GM12872 (cell line): Measurements from ENCODE around the gene LCNL1.

Experiments used
- TF ChIP-seq, protein P1 (sequence below): IDR thresholded peaks from 3 replicates; pipeline ENCODE4 v1.5.1; 2011; ENCODE audit warnings: low read depth, mild to moderate bottlenecking, low read length, moderate library complexity; ENCODE audit not compliant: insufficient read depth

LCNL1 gene

DNA sequence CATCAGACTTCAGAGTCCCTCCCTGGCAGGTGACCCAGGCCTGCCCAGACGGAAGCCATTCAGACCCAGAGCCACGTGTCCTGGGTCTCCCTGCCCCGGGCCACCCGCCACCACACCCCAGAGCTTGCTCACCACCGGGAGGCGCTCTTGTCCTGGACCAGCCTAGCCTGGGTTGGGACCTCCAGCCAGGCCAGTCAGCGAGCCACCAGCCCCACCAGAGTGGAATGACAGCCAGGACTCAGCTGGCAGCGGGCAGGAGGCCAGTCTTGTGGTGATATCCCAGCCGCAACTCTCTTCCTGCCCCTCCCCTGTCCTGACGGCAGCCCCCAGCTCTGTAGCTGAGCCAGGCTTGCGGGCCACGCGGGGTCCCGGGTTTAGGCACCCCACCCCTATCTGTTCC is 7.1 kb upstream of the LCNL1 start:
- TF ChIP-seq, protein P1, sequence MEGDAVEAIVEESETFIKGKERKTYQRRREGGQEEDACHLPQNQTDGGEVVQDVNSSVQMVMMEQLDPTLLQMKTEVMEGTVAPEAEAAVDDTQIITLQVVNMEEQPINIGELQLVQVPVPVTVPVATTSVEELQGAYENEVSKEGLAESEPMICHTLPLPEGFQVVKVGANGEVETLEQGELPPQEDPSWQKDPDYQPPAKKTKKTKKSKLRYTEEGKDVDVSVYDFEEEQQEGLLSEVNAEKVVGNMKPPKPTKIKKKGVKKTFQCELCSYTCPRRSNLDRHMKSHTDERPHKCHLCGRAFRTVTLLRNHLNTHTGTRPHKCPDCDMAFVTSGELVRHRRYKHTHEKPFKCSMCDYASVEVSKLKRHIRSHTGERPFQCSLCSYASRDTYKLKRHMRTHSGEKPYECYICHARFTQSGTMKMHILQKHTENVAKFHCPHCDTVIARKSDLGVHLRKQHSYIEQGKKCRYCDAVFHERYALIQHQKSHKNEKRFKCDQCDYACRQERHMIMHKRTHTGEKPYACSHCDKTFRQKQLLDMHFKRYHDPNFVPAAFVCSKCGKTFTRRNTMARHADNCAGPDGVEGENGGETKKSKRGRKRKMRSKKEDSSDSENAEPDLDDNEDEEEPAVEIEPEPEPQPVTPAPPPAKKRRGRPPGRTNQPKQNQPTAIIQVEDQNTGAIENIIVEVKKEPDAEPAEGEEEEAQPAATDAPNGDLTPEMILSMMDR, result peak; percentile 37

DNA sequence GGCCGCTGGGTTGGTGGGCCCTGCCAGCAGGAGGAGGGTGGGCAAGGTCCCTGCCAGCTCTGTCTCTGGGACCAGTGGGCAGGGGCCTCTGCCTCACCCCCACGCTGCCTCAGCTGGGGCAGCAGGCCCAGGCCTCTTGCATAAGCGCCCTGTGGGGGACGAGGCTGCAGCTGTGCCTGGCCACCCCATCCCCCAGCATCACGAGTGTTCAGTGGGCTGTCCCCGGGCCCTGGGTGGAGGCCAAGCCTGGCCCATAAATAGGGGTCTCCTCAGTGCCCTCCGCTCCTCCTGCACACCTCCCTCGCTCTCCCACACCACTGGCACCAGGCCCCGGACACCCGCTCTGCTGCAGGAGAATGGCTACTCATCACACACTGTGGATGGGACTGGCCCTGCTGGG is 5.6 kb upstream of the LCNL1 start, which contains the start of gene PTGDS:
Gene PTGDS (plus strand): TSS at position 282 of the 400 bp plus-strand sequence. CDS start 75 bp downstream, at position 357.
- TF ChIP-seq, protein P1, result no peak

DNA sequence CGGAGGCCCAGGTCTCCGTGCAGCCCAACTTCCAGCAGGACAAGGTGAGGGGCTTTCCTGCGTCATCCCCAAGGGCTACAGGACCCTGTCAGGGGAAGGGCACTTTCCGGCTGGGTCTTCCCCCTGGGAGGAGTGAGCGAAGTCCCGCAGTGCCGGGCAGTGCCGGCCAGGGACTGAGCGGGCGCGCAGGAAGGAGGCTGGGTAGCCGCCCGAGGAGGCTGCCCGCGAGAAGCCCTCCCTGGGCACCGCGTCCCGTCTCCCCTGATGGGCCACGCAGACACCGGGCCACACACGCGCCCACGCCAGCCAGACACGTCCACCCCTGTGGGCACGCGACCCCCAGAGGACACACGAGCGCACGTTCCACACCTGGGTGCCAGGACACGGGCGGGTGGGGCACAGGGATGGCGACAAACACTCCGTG is 5.1 kb upstream of the LCNL1 start:
- TF ChIP-seq, protein P1, result no peak

DNA sequence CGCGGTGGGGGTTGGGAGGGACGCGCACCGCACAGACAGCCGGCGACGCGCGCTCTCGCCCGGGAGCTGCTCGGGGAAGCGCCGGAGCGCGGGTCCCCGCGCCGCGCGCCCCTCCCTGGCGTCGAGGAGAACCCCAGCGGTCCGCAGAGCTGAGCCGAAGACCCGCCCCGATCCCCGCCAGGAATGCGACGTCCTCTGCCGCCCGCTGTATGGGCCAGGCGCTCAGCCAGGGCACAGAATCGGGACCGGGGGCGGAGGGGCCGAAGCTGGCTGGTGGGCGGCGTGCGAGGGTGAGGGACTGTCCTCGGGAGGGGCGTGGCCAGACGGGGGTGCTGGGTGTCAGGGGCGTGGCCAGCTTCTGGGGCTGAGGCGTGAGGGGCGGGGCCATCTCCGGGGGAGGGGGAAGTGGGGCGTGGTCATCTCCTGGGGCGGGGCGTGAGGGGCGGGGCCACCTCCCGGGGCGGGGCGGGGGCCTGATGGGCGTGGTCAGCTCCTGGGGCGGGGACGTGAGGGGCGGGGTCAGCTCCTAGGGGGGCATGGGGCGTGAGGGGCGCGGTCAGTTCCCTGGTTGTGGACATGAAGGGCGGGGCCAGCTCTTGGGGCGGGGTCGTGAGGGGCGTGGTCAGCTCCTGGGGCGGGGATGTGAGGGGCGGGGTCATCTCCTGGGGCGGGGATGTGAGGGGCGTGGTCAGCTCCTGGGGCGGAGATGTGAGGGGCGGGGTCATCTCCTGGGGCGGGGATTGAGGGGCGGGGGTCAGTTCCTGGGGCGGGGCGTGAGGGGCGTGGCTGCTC is 4.5 kb upstream of the LCNL1 start:
- TF ChIP-seq, protein P1, result no peak

DNA sequence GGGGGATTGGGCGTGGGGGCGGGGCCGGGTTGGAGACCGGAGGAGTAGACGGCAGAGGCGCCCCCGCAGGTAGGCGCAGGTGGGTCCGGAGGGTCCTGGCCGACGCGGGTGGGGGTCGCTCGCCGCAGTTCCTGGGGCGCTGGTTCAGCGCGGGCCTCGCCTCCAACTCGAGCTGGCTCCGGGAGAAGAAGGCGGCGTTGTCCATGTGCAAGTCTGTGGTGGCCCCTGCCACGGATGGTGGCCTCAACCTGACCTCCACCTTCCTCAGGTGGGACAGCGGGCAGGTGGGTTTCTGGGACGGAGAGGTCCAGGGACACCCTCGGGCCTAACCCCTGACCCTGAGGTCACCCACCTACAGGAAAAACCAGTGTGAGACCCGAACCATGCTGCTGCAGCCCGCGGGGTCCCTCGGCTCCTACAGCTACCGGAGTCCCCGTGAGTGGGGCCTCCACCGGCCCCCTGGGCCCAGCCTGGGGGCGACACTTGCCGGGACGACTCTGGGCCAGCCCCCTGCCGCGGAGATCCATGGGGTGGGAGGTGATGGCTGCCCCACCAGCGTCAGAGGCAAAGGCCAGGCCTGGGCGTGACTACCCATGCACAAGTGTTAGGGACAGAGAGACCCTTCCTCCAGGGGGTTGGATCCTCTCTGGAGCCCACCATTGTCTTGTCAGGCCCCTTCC is 3.8 kb upstream of the LCNL1 start:
- TF ChIP-seq, protein P1, result no peak

DNA sequence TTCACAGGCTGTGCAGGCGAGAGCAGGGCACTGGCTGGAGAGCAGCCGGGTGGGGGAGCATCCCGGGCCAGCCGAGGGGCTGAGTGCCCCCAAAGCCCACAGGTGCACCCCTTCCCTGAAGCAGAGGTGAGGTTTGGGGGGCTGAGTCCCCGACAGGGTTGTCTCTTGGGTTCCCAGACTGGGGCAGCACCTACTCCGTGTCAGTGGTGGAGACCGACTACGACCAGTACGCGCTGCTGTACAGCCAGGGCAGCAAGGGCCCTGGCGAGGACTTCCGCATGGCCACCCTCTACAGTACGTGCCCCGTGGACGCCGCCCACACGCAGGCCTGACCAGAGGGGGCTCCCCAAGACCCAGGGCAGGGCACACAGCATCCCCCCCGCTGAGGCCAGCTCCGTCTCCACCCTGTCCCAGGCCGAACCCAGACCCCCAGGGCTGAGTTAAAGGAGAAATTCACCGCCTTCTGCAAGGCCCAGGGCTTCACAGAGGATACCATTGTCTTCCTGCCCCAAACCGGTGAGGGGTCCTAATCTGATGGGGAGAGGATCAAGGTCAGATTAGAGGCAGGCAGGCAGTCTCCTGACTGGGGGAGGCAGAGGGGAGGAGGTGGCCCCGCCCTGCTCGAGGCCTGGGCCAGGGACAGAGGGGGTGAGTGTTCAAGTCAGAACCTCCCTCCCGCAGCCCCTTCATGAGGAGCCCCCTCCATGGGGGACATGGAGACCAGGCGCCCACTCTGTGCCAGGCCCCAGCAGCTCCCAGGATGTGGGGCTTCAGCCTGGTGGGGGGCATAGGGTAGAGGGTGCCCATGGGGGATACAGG is 2.8 kb upstream of the LCNL1 start:
- TF ChIP-seq, protein P1, result no peak
